SK-N-SH treated with all-trans-retinoic acid at 6 μM for 48 hours (cell line): Measurements from ENCODE around the gene TUBGCP2.

ENCODE experiments used
- ATAC-seq: fragments of 200-7000 bp; cut with Tn5 transposase; 3 replicates; pipeline ENCODE4 v1.9.1; 2020; ENCODE audit warnings: mild to moderate bottlenecking, moderate library complexity
- BACH2 ChIP-seq: fragments of 250-450 bp; sonication (Bioruptor Pico); IDR thresholded peaks from 2 replicates; pipeline ENCODE4 v1.9.0; 2021; ENCODE audit warnings: mild to moderate bottlenecking, borderline replicate concordance
- CREB5 ChIP-seq: fragments of 250-450 bp; sonication (Bioruptor Pico); IDR thresholded peaks from 2 replicates; pipeline ENCODE4 v1.5.1; 2020; ENCODE audit warnings: low read depth, mild to moderate bottlenecking, moderate library complexity
- CSDC2 ChIP-seq: fragments of 250-450 bp; sonication (Bioruptor Pico); IDR thresholded peaks from 2 replicates; pipeline ENCODE4 v1.5.0; 2020; ENCODE audit warnings: mild to moderate bottlenecking, moderate library complexity
- CSRNP3 ChIP-seq: fragments of 250-450 bp; sonication (Bioruptor Pico); IDR thresholded peaks from 2 replicates; pipeline ENCODE4 v1.5.1; 2021; ENCODE audit warnings: mild to moderate bottlenecking, moderate library complexity
- OSR1 ChIP-seq: fragments of 250-450 bp; sonication (Bioruptor Pico); IDR thresholded peaks from 2 replicates; pipeline ENCODE4 v1.8.0; 2022; ENCODE audit warnings: moderate library complexity, mild to moderate bottlenecking, inconsistent platforms
- POU6F1 ChIP-seq: fragments of 250-450 bp; sonication (Bioruptor Pico); IDR thresholded peaks from 2 replicates; pipeline ENCODE4 v1.8.0; 2021; ENCODE audit warnings: low read depth, mild to moderate bottlenecking, moderate library complexity, borderline replicate concordance
- PPARA ChIP-seq: fragments of 250-450 bp; sonication (Bioruptor Pico); IDR thresholded peaks from 2 replicates; pipeline ENCODE4 v1.5.0; 2020; ENCODE audit warnings: mild to moderate bottlenecking, borderline replicate concordance
- RARB ChIP-seq: fragments of 250-450 bp; sonication (Bioruptor Pico); IDR thresholded peaks from 2 replicates; pipeline ENCODE4 v1.8.0; 2021; ENCODE audit warnings: mild to moderate bottlenecking, moderate library complexity
- SNAI2 ChIP-seq: fragments of 250-450 bp; sonication (Bioruptor Pico); IDR thresholded peaks from 2 replicates; pipeline ENCODE4 v1.5.0; 2020; ENCODE audit warnings: mild to moderate bottlenecking, moderate library complexity
- TCF4 ChIP-seq: fragments of 250-450 bp; sonication (Bioruptor Pico); IDR thresholded peaks from 2 replicates; pipeline ENCODE4 v1.8.0; 2021; ENCODE audit warnings: mild to moderate bottlenecking, moderate library complexity, borderline replicate concordance
- TOX ChIP-seq: fragments of 250-450 bp; sonication (Bioruptor Pico); IDR thresholded peaks from 2 replicates; pipeline ENCODE4 v1.8.0; 2021; ENCODE audit warnings: mild to moderate bottlenecking, moderate library complexity, borderline replicate concordance
- ZC3H10 ChIP-seq: fragments of 250-450 bp; sonication (Bioruptor Pico); IDR thresholded peaks from 2 replicates; pipeline ENCODE4 v1.5.1; 2021; ENCODE audit warnings: mild to moderate bottlenecking, moderate library complexity
- ZFP30 ChIP-seq: fragments of 450-650 bp; formaldehyde crosslinking; IDR thresholded peaks from 2 replicates; pipeline ENCODE4 v1.5.0; 2022; ENCODE audit warnings: mild to moderate bottlenecking, moderate library complexity
- ZNF565 ChIP-seq: fragments of 450-650 bp; formaldehyde crosslinking; conservative IDR thresholded peaks from 2 replicates; pipeline ENCODE4 v1.5.0; 2020; ENCODE audit warnings: low read depth, mild to moderate bottlenecking, moderate library complexity
- ZNF8 ChIP-seq: fragments of 450-650 bp; formaldehyde crosslinking; IDR thresholded peaks from 2 replicates; pipeline ENCODE4 v1.5.0; 2020; ENCODE audit warnings: mild to moderate bottlenecking, moderate library complexity
- TF ChIP-seq, protein P1 (sequence below): fragments of 250-450 bp; sonication (Bioruptor Pico); IDR thresholded peaks from 2 replicates; pipeline ENCODE4 v1.5.0; 2020; ENCODE audit warnings: mild to moderate bottlenecking, moderate library complexity
- TF ChIP-seq, protein P2 (sequence below): fragments of 250-450 bp; sonication (Bioruptor Pico); IDR thresholded peaks from 2 replicates; pipeline ENCODE4 v1.8.0; 2020; ENCODE audit warnings: mild to moderate bottlenecking, moderate library complexity, borderline replicate concordance

The TUBGCP2 gene

GRCh38 chr10:133242611-133243356 lies 65.9 kb downstream of the TUBGCP2 start:
- ATAC-seq: no peak

GRCh38 chr10:133241501-133242205 lies 67.0 kb downstream of the TUBGCP2 start:
- ATAC-seq: no peak
- no peak for TF ChIP-seq ZC3H10

More at GRCh38 chr10:133242611-133243356, 65.9 kb downstream of the TUBGCP2 start:
- TF ChIP-seq, protein P1, sequence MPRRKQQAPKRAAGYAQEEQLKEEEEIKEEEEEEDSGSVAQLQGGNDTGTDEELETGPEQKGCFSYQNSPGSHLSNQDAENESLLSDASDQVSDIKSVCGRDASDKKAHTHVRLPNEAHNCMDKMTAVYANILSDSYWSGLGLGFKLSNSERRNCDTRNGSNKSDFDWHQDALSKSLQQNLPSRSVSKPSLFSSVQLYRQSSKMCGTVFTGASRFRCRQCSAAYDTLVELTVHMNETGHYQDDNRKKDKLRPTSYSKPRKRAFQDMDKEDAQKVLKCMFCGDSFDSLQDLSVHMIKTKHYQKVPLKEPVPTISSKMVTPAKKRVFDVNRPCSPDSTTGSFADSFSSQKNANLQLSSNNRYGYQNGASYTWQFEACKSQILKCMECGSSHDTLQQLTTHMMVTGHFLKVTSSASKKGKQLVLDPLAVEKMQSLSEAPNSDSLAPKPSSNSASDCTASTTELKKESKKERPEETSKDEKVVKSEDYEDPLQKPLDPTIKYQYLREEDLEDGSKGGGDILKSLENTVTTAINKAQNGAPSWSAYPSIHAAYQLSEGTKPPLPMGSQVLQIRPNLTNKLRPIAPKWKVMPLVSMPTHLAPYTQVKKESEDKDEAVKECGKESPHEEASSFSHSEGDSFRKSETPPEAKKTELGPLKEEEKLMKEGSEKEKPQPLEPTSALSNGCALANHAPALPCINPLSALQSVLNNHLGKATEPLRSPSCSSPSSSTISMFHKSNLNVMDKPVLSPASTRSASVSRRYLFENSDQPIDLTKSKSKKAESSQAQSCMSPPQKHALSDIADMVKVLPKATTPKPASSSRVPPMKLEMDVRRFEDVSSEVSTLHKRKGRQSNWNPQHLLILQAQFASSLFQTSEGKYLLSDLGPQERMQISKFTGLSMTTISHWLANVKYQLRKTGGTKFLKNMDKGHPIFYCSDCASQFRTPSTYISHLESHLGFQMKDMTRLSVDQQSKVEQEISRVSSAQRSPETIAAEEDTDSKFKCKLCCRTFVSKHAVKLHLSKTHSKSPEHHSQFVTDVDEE (CRISPR knock-in tag): no peak
- TF ChIP-seq ZFP30: no peak
- TF ChIP-seq OSR1 (CRISPR knock-in tag): no peak
- TF ChIP-seq SNAI2: no peak
- TF ChIP-seq CREB5 (CRISPR knock-in tag): no peak
- no peak for TF ChIP-seq CSRNP3
- TF ChIP-seq ZNF8 (CRISPR knock-in tag): no peak
- no peak for TF ChIP-seq TOX (CRISPR knock-in tag)
- no peak for TF ChIP-seq BACH2
- no peak for TF ChIP-seq POU6F1 (CRISPR knock-in tag)
- no peak for TF ChIP-seq TCF4
- TF ChIP-seq RARB (CRISPR knock-in tag): no peak
- TF ChIP-seq, protein P2, sequence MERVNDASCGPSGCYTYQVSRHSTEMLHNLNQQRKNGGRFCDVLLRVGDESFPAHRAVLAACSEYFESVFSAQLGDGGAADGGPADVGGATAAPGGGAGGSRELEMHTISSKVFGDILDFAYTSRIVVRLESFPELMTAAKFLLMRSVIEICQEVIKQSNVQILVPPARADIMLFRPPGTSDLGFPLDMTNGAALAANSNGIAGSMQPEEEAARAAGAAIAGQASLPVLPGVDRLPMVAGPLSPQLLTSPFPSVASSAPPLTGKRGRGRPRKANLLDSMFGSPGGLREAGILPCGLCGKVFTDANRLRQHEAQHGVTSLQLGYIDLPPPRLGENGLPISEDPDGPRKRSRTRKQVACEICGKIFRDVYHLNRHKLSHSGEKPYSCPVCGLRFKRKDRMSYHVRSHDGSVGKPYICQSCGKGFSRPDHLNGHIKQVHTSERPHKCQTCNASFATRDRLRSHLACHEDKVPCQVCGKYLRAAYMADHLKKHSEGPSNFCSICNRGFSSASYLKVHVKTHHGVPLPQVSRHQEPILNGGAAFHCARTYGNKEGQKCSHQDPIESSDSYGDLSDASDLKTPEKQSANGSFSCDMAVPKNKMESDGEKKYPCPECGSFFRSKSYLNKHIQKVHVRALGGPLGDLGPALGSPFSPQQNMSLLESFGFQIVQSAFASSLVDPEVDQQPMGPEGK: no peak
- no peak for TF ChIP-seq ZNF565 (CRISPR knock-in tag)
- no peak for TF ChIP-seq PPARA (CRISPR knock-in tag)
- TF ChIP-seq, all 23 proteins: peak for 0

GRCh38 chr10:133239990-133240389 lies 68.7 kb downstream of the TUBGCP2 start:
- TF ChIP-seq ZNF8 (CRISPR knock-in tag): no peak
- no peak for TF ChIP-seq TOX (CRISPR knock-in tag)
- no peak for TF ChIP-seq CSDC2
- TF ChIP-seq ZNF565 (CRISPR knock-in tag): no peak
- no peak for TF ChIP-seq BACH2
- TF ChIP-seq, protein P1 (CRISPR knock-in tag): no peak

More at GRCh38 chr10:133239990-133240389, 68.7 kb downstream of the TUBGCP2 start:
- ATAC-seq: no peak
